Measurements from ENCODE around the gene CTNNA3. TPM values are rescaled to one million over a fixed set of nuclear protein-coding genes. Genes with fewer than 3 reads are reported as not detected.

Gene CTNNA3
- polyA plus RNA-seq, 1 experiment: 0.26 TPM

GRCh38 chr10:67005981-67006380 lies 690.0 kb downstream of the CTNNA3 start:
- Histone ChIP-seq H3K4me3 (ENCODE audit: low read depth, low read length) (no peak overlapping the region), H3K27ac (ENCODE audit: low read depth, low read length) (no peak overlapping the region), H3K9me3 (ENCODE audit: control insufficient read depth, insufficient read depth, low read length) (no peaks in the 10 kb centered on the region), H3K27me3 (ENCODE audit: control insufficient read depth, insufficient read depth, low read length) (no peaks in the 10 kb centered on the region)
- TF ChIP-seq CTCF (IDR thresholded peaks at IDR 0.05; ENCODE audit: low read depth, low read length): no peak
- ChIA-PET POLR2A (no interaction called here), CTCF (no interaction called here)
- DNase-seq (ENCODE audit: low read depth, low spot score): no peak

GRCh38 chr10:67004690-67005089 lies 691.3 kb downstream of the CTNNA3 start:
- no peak for DNase-seq (ENCODE audit: low read depth, low spot score)
- Histone ChIP-seq H3K4me3 (ENCODE audit: low read depth, low read length) (no peak overlapping the region), H3K27me3 (ENCODE audit: control insufficient read depth, insufficient read depth, low read length) (no peaks in the 10 kb centered on the region), H3K27ac (ENCODE audit: low read depth, low read length) (no peak overlapping the region), H3K9me3 (ENCODE audit: control insufficient read depth, insufficient read depth, low read length) (no peaks in the 10 kb centered on the region)
- ChIA-PET POLR2A (no interaction called here), CTCF (no interaction called here)
- no peak for TF ChIP-seq CTCF (IDR thresholded peaks at IDR 0.05; ENCODE audit: low read depth, low read length)

GRCh38 chr10:66999762-67000545 lies 696.0 kb downstream of the CTNNA3 start:
- Histone ChIP-seq H3K27ac (ENCODE audit: low read depth, low read length) (no peak overlapping the region), H3K27me3 (ENCODE audit: control insufficient read depth, insufficient read depth, low read length) (no peaks in the 10 kb centered on the region), H3K9me3 (ENCODE audit: control insufficient read depth, insufficient read depth, low read length) (no peaks in the 10 kb centered on the region), H3K4me3 (ENCODE audit: low read depth, low read length) (no peak overlapping the region)
- POLR2A ChIA-PET: no interaction called here
- no peak for DNase-seq (ENCODE audit: low read depth, low spot score)
- CTCF ChIA-PET: no interaction called here
- no peak for TF ChIP-seq CTCF (IDR thresholded peaks at IDR 0.05; ENCODE audit: low read depth, low read length)

GRCh38 chr10:66996996-66997395 lies 699.0 kb downstream of the CTNNA3 start:
- Histone ChIP-seq H3K27ac (ENCODE audit: low read depth, low read length) (no peak overlapping the region), H3K9me3 (ENCODE audit: control insufficient read depth, insufficient read depth, low read length) (no peaks in the 10 kb centered on the region), H3K27me3 (ENCODE audit: control insufficient read depth, insufficient read depth, low read length) (no peaks in the 10 kb centered on the region), H3K4me3 (ENCODE audit: low read depth, low read length) (no peak overlapping the region)
- ChIA-PET CTCF (interaction anchor here (1.2 kb wide), 1 partner anchor 781 kb away, joined by 3 read pairs; no protein-coding TSS in a partner anchor), POLR2A (no interaction called here)
- no peak for DNase-seq (ENCODE audit: low read depth, low spot score)
- TF ChIP-seq CTCF (IDR thresholded peaks at IDR 0.05; ENCODE audit: low read depth, low read length): no peak

- CTCF ChIA-PET: no interaction called here
- H3K4me3 ChIP-seq (ENCODE audit: low read depth, low read length): no peak overlapping the region
- H3K9me3 ChIP-seq (ENCODE audit: control insufficient read depth, insufficient read depth, low read length): no peaks in the 10 kb centered on the region
- no peaks in the 10 kb centered on the region for H3K27me3 ChIP-seq (ENCODE audit: control insufficient read depth, insufficient read depth, low read length)
- H3K27ac ChIP-seq (ENCODE audit: low read depth, low read length): no peak overlapping the region
- no peak for TF ChIP-seq CTCF (IDR thresholded peaks at IDR 0.05; ENCODE audit: low read depth, low read length)
- POLR2A ChIA-PET: no interaction called here
- no peak for DNase-seq (ENCODE audit: low read depth, low spot score)
These were observed 705.7 kb downstream of the CTNNA3 start for GRCh38 chr10:66990143-66990830.
